Activated CD8-positive, alpha-beta memory T cell treated with anti-CD3 and anti-CD28 coated beads for 1 hour (primary cell): Measurements from ENCODE around the gene NMT1.
A peak's percentile ranks its signal among the peaks of the same experiment; 100 is the strongest.

ENCODE experiments used
- DNase-seq, 2 donors: peaks; one replicate each; pipeline ENCODE4 v3.0.0-alpha.2; 2020; ENCODE audit warnings: low read depth in 1 of 2; ENCODE audit errors: extremely low read depth in 1 of 2

NMT1 gene

GRCh38 chr17:45060797-45061605, at the start of gene NMT1:
Gene NMT1 (plus strand): TSS chr17:45061317. CDS start chr17:45061330, 13 bp downstream.
- DNase-seq, result peak; percentile 84 to 93

DNA sequence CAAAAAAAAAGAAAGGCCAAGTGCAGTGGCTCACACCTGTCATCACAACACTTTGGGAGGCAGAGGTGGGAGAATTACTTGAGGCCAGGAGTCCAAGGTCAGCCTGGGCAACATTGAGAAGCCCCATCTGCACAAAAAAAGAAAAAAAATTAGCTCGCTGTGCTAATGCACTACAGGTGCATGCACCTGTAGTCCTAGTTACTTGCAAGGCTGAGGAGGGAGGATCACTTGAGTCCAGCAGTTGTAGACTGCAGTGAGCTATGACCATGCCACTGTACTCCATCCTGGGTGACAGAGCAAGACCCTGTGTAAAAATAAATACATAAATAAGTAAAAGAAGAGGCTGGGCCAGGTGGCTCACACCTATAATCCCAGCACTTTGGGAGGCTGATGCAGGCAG, 49.4 kb upstream of the NMT1 start:
- DNase-seq, result no peak

DNA sequence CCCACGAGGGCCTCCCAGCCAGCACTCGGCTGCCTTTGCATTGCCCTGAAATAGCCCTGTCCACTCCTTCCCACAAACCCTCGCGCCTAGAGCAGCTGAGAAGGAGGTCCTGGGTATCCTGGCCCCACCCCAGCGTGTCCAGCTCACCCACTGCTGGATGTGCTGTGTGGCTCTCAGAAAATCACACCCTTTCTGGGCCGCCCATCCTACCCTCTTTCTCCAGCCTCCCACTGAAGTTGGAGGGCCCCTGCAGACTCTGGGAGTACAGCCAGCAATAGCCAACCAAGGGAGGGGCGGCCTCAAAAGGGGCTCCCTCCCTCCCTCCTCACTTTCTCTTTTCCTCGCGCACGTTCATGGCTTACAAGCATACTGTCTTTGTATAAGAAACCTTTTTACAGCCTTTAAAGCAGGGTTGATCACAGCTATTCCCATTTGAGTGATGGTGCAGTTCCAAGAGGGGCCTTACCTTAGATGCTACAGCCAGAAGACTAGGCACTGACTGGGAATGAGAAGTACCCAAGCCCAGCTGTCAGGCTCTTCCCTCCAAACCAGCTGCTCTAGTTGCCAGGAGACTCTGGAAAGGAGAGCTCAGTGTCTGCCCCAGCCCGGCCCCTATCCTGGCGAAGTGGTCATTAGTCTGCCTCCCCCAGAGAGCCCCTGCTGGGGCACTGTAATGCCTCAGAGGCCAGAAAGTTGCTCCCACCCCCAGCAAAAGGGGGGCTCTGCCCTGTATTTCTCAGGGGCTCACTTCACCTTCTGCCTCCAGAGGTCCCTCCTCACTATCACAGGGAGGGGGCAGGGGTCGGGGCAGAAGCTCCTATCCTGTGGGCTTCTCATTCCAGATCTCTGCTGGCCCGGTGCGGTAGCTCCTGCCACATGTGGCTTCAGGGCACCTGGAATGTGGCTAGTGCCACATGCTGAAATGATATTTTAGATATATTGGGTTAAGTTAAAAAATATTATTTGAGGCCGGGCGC, 47.8 kb upstream of the NMT1 start:
- no peak for DNase-seq

DNA sequence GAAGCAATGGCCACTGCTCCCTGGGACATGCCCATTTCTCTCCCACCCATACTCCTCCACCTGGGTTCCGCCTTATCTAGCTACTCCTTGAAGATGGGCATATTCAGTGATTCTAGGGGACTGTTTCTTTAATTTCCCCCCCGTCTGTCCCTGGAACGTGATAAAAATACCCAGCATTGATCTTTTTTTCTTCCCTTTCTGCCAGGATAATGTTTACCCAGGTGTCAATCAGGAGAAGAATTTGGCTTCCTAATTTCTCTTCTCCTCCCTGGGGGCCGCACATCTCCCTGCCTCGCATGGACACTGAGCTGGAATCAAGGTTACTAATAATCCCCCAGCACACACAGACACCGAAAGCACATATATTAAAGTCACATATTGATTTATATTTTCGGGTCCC, 44.9 kb upstream of the NMT1 start:
- no peak for DNase-seq

DNA sequence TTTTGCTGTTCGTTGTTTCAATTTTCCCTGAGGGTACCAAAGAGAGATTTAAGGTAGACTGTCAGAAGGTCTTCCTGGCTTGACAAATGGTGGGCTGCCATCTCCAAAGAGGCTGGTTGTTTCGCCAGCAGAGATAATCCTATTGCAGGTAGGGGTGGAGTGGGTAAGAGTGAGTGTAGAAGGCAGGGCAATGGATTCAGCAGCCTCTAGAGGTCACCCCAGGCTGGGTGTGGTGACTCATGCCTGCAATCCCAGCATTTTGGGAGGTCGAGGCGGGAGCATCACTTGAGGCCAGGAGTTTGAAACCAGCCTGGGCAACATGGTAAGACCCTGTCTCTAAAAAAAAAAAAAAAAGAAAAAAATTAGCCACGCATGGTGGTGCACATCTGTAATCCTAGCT, 44.3 kb upstream of the NMT1 start:
- no peak for DNase-seq

DNA sequence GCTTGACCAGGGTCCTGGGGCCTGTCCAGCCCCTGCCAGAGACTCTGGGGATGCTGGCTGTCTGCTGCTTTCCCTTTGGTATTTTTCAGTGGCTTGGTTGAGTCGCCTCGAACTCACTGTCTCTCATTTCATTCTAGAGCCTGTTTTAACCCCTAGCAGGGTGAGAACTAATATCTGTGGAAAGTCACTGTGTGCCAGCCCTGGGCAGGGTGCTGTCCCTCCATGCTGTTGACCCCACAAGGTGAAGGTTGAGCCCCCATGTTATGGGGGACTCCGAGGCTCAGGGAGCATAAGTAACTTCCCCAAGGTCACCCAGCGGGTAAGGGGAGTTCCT, 42.6 kb upstream of the NMT1 start:
- DNase-seq, result no peak

DNA sequence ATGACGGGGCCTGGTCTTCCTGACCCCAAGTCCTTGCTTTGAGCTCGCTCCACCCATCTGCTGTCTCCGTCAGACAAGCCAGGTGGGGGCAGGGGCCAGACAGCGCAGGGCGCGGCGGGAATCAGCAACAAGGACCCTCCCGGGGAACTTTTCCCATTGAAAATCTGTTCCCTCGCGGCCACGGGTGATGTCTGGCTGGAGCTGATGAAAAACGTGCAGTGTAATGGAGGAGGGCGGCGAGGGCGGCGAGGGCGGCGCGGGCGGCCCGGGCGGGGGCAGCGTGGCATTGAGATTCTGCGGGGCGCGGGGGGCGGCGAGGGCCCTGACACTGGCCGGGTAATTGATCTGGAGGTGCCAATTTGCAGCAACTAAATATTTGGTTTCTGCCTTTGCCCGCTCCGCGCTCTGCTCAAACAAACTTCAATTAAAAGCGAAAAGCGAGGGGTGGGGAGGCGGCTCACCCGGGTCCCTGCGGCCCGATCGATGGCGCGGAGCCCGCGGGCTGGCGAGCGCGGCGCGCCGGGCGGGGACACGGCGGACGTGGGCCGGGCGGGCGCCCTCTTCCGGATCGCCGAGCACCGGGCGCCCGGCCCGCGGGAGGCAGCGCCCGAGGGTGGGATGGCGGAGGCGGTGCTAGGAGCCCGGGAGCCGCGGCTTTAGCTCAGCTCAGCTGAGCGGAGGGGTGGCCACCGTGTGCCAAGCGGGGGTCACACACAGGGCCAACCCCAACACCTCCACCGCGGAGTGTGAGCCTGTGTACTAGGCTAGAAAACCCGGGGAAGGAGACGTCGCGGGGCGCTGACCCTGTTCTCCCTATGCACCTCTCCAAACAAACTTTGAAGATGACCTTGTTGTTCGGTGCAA, 42.0 kb upstream of the NMT1 start:
- DNase-seq, result peak in 1 of 2 donors; percentile 25

GRCh38 chr17:45020354-45021138, 40.6 kb upstream of the NMT1 start:
- no peak for DNase-seq

- DNase-seq, result peak; percentile 15 to 61
These were observed 39.4 kb upstream of the NMT1 start for GRCh38 chr17:45021607-45022287.

DNA sequence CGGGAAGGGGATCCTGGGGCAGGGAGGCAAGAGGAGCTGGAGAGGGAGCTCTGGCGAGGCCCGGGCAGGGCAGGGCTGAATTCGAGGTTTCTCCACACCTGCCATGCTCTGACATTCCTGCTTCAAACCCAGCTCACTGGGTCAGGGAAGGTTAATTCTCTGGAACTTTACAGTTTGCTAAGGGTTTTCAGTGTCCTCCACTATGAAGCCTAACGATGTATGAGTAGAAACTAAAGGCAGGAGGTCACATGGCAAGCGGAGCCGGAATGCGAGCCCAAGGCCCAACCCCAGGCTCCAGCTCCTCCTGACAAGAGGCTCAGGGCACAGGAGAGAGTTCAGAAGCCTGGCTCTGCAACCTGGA, 38.8 kb upstream of the NMT1 start:
- no peak for DNase-seq

DNA sequence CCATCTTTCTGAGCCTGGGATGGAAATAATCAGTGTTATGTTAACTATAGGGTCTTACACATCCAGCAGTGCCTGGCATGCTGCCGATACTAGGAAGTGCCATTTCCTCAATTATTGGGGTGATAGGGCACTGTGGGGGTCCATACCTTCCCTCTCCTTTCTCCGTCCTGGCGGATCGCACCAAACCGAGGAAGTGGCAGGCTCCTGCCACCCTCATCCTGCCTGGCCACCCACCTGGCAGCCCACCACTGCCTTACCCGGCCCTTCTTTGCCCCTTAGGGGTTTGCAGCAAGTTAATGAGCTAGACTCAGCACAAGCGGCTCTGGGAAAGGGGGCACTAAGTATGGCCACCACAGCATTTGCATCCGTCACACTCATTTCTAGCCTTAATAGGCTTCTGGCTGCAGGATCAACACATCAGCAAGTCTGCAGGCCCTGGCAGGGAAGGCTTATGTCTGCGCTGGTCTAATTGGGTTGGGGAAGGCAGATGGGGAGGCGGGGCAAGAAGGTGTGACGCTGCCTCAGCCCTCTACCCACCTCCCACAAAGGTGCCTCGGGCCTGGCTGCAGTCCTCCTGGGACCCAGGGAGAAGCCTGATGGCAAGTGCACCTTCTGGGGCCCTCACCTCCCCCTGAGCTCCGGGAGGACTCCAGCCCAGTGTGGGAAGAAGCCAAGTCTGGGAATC, 38.3 kb upstream of the NMT1 start:
- no peak for DNase-seq

GRCh38 chr17:45029096-45029495, 32.0 kb upstream of the NMT1 start:
- DNase-seq, result no peak

- no peak for DNase-seq
These were observed 31.2 kb upstream of the NMT1 start for GRCh38 chr17:45029758-45030423.

DNA sequence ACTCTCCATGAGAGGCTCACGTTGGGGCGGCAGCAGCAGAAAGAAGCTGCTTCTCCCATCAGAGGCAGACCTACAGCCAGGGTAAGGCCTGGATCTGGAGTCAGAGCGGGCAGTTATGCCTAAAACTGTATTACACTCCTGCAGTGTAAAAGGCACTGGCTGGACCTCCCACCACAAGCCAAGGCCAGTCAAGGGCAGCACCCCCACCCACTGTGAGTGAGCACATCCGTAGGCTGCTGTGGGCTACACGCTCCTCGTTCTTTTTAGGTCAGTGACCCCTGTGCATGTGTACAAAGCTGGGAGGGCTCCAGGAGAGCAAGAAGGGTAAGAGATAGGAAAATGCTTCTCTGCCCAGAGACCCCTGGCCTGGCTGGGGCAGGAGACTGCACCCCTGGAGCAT, 30.4 kb upstream of the NMT1 start:
- no peak for DNase-seq

DNA sequence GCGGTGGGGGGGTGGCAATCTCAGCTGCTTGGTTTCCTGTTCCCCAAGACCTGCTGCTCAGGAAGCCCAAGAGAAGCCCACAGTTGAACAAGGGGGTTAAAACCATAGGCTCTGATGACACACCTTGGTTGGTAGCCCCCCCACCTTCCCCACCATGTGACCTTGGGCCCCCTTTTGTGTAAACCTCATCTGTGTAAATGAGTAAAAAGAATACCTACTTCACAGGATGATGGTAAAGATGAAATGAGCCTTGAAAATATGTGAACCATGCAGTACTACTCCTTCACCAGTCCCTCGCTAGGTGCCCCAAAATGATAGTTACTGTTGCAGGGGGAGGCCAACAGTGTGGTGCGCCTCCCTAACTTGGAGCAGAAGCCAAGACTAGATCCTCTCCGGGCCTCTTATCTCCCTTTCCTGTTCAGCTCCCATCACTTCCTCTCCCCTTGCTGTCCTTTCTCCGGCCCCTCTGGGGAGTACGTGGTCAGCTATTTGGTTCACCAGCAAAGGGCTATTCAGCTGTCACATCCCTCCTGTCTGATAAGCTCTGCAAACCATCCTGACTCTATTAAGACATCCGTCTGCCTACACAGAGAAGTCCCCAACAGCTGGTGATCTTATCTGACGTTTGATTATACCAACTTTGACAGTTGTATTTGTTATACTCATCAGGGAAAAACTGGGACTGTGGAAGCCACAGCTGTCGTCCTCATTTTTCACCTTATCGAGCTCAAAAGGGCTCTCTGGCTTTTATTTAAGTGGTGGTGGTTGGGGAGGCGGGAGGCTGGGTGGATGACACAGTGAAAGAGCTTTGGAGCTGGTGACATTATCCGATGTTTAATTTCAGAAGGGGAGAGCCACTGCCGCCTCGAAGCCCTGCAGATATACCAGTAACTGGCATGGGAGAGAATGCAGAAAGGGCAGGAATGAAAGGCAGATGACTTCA, 29.6 kb upstream of the NMT1 start:
- DNase-seq, result no peak

DNA sequence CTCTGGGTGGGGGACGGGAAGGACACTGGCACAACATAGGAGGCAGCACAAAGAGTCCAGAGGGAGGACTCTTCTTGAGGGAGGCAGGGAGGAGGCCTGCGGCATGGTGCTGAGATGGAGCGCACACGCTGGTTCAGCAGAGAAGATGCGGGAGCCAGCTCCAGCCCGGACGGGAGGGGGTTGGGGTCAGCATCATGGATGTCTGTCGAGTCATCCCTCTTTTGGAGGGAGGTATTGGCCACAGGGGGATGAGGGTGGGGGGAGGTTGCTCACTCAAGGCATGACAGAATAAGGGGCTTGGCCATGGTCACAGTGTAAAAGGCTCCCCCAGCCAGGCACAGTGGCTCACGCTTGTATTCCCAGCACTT, 29.0 kb upstream of the NMT1 start:
- no peak for DNase-seq

- no peak for DNase-seq
These were observed 26.5 kb upstream of the NMT1 start for GRCh38 chr17:45034599-45034998.

- DNase-seq, result no peak
These were observed 25.3 kb upstream of the NMT1 start for GRCh38 chr17:45035848-45036247.
